Esophagus squamous epithelium (tissue), 5 donors: ENCODE measurements around the gene ARFIP1. TPM values are rescaled to one million over a fixed set of nuclear protein-coding genes. Genes with fewer than 3 reads are reported as not detected.

ENCODE experiments used
- DNase-seq: peaks from one replicate; lab custom pipeline; 2025; lab: John Stamatoyannopoulos, UW
- H3K27ac ChIP-seq, 4 donors: fragments of 200-600 bp; sonication (generic); one replicate each; pipeline ENCODE4 v1.5.1; 2016 to 2019; ENCODE audit warnings: mild to moderate bottlenecking in 1 of 4
- H3K27me3 ChIP-seq, 4 donors: fragments of 200-600 bp; sonication (generic); 1 replicate in 3 of 4; 2 replicates in 1 of 4; pipeline versions ENCODE4 v1.5.1 to v1.6.0; 2017 to 2021; ENCODE audit warnings: antibody characterized with exemption in 1 of 4
- H3K36me3 ChIP-seq, 3 donors: fragments of 200-600 bp; sonication (generic); one replicate each; pipeline ENCODE4 v1.5.1; 2016 to 2019
- H3K4me1 ChIP-seq, 3 donors: fragments of 200-600 bp; sonication (generic); one replicate each; pipeline ENCODE4 v1.5.1; 2017 to 2019
- H3K4me3 ChIP-seq, 4 donors: fragments of 200-600 bp; sonication (generic); 1 replicate in 3 of 4; 2 replicates in 1 of 4; pipeline ENCODE4 v1.5.1; 2016 to 2019; ENCODE audit warnings: mild to moderate bottlenecking in 2 of 4, moderate library complexity in 1 of 4
- H3K9me3 ChIP-seq, 3 donors: fragments of 200-600 bp; sonication (generic); one replicate each; pipeline ENCODE4 v1.5.1; 2016 to 2019
- CTCF ChIP-seq, 6 experiments: fragments of 450-650 bp in 4 of 6; fragments of 200-600 bp in 2 of 6; sonication (generic) in 2 of 6; IDR thresholded peaks; one replicate each; pipeline ENCODE4 v1.5.1; 2016 to 2019; ENCODE audit warnings: antibody characterized with exemption in 6 of 6, mild to moderate bottlenecking in 4 of 6, moderate library complexity in 4 of 6
- POLR2A ChIP-seq, 4 donors: fragments of 450-650 bp; IDR thresholded peaks; one replicate each; pipeline ENCODE4 v1.6.1; 2017; ENCODE audit warnings: antibody characterized with exemption in 4 of 4, mild to moderate bottlenecking in 4 of 4, moderate library complexity in 3 of 4
- WGBS, 2 donors: methylation state at CpG; one replicate each; pipeline ENCODE4 v1.1.5; 2018; 5-methylcytosine and 5-hydroxymethylcytosine counted together
- intact Hi-C: fragments of 100-400 bp; cut with DNase I; formaldehyde crosslinking; loops from one replicate; pipeline ENCODE4 v1.15.0; 2022
- total RNA-seq, 4 donors: library from RNA; depleted of rRNA; stranded (reverse); fragments of >200 nt; gene quantifications; one replicate each; pipeline ENCODE4 v1.1.0, GENCODE V29; 2016
- donor health status: DM: yes; HTN: yes; CAD: no.

ARFIP1 gene
- total RNA-seq, 4 donors from 2014 or later: 21.7 to 34.3 (median 28.0) TPM

GRCh38 chr4:152935631-152936445, 156.1 kb downstream of the ARFIP1 start, which contains the start of gene FHDC1:
Gene FHDC1 (plus strand): TSS chr4:152936323. CDS start chr4:152943058, 6,735 bp downstream.
- intact Hi-C loops: no loop called here
- Histone ChIP-seq H3K4me3 (peak within 1 kb of the TSS; percentile 71 to 91 (median 86)), H3K27ac (peak within 1 kb of the TSS; percentile 76 to 85 (median 80)), H3K36me3 (no peaks in the 10 kb centered on the region), H3K9me3 (no peaks in the 10 kb centered on the region), H3K4me1 (peaks cover 6 to 59% (median 8%) of the 10 kb centered on the region in 3 donors), H3K27me3 (peaks cover 0 to 48% (median 0%) of the 10 kb centered on the region in 4 donors)
- 13% methylated on average over 12 to 14 of the region's 75 CpGs for WGBS, 2 donors
- DNase-seq: no peak
- TF ChIP-seq CTCF (IDR thresholded peaks at IDR 0.05): peak in 3 of 6 experiments; percentile 8 to 33 (median 26)
- TF ChIP-seq POLR2A (IDR thresholded peaks at IDR 0.05): peak in 2 of 4 donors; percentile 27 to 70

GRCh38 chr4:152936446-152937335, 156.9 kb downstream of the ARFIP1 start:
- H3K27me3 ChIP-seq: peaks cover 0 to 48% (median 0%) of the 10 kb centered on the region in 4 donors
- H3K36me3 ChIP-seq: no peaks in the 10 kb centered on the region
- TF ChIP-seq POLR2A (IDR thresholded peaks at IDR 0.05) (no peak), CTCF (IDR thresholded peaks at IDR 0.05) (peak in 1 of 6 experiments; percentile 2)
- WGBS, 2 donors: 0% methylated on average over 3 to 10 of the region's 93 CpGs
- no peaks in the 10 kb centered on the region for H3K9me3 ChIP-seq
- no peak for DNase-seq
- intact Hi-C loops: no loop called here
- peak overlapping the region; percentile 71 to 91 (median 86) for H3K4me3 ChIP-seq
- peak overlapping the region; percentile 76 to 85 (median 80) for H3K27ac ChIP-seq
- peaks cover 6 to 59% (median 8%) of the 10 kb centered on the region in 3 donors for H3K4me1 ChIP-seq

- peaks cover 6 to 59% (median 8%) of the 10 kb centered on the region in 3 donors for H3K4me1 ChIP-seq
- H3K27ac ChIP-seq: peak overlapping the region; percentile 76 to 85 (median 80)
- 0 to 3% methylated on average over 8 to 11 of the region's 91 CpGs for WGBS, 2 donors
- no peak for DNase-seq
- no peaks in the 10 kb centered on the region for H3K9me3 ChIP-seq
- no peak for TF ChIP-seq CTCF (IDR thresholded peaks at IDR 0.05)
- peak in 1 of 4 donors; percentile 37 for TF ChIP-seq POLR2A (IDR thresholded peaks at IDR 0.05)
- H3K4me3 ChIP-seq: peak overlapping the region; percentile 71 to 91 (median 86)
- no peaks in the 10 kb centered on the region for H3K36me3 ChIP-seq
- intact Hi-C loops: no loop called here
- peaks cover 0 to 48% (median 0%) of the 10 kb centered on the region in 4 donors for H3K27me3 ChIP-seq
Observed at GRCh38 chr4:152937336-152938236, 157.8 kb downstream of the ARFIP1 start.

- no peak for DNase-seq
- intact Hi-C loops: no loop called here
- H3K36me3 ChIP-seq: peaks cover 0 to 6% (median 0%) of the 10 kb centered on the region in 3 donors
- peak overlapping the region in 2 of 4 donors; percentile 80 to 85 for H3K27ac ChIP-seq
- peak overlapping the region; percentile 71 to 91 (median 86) for H3K4me3 ChIP-seq
- H3K27me3 ChIP-seq: peaks cover 0 to 48% (median 0%) of the 10 kb centered on the region in 4 donors
- no peak for TF ChIP-seq POLR2A (IDR thresholded peaks at IDR 0.05)
- TF ChIP-seq CTCF (IDR thresholded peaks at IDR 0.05): no peak
- peaks cover 6 to 60% (median 8%) of the 10 kb centered on the region in 3 donors for H3K4me1 ChIP-seq
- H3K9me3 ChIP-seq: no peaks in the 10 kb centered on the region
- WGBS, 2 donors: 17 to 25% methylated on average over 17 of the region's 17 CpGs
Observed at GRCh38 chr4:152938237-152938947, 158.6 kb downstream of the ARFIP1 start.
